HG02981 (cell line): ENCODE data around the gene GCLM.
"Not testable (repeated sequence)": the region's sequence is repeated elsewhere in the genome, so short reads cannot be mapped to it uniquely, and the experiment has no call there.

ENCODE experiments used
- ATAC-seq: cut with Tn5 transposase; IDR thresholded peaks from one replicate; pipeline ENCODE4 v1.9.1; 2021; ENCODE audit warnings: mild to moderate bottlenecking, moderate library complexity; ENCODE audit not compliant: unreplicated experiment

GCLM gene

GRCh38 chr1:93899543-93900207, 9.6 kb downstream of the GCLM start:
- ATAC-seq = no peak

GRCh38 chr1:93888900-93889299, 20.3 kb downstream of the GCLM start:
- ATAC-seq = no peak

- no peak for ATAC-seq
Measured at GRCh38 chr1:93882269-93882668, 27.0 kb downstream of the GCLM start.

- no peak for ATAC-seq
Measured at GRCh38 chr1:93880731-93881130, 28.5 kb downstream of the GCLM start.

- peak; percentile 89 for ATAC-seq
Measured at GRCh38 chr1:93878889-93879586, 30.2 kb downstream of the GCLM start, which contains the start of gene DNTTIP2. DNTTIP2 (minus strand) TSS chr1:93879206; CDS start chr1:93879148, 58 bp downstream.

GRCh38 chr1:93878501-93878888, 30.7 kb downstream of the GCLM start:
- ATAC-seq = peak; percentile 61

- no peak for ATAC-seq
Measured at GRCh38 chr1:93877529-93877928, 31.7 kb downstream of the GCLM start.

GRCh38 chr1:93876244-93876643, 33.0 kb downstream of the GCLM start:
- ATAC-seq = no peak

GRCh38 chr1:93874025-93874651, 35.1 kb downstream of the GCLM start:
- ATAC-seq = no peak

- ATAC-seq = no peak
Measured at GRCh38 chr1:93871366-93871765, 37.9 kb downstream of the GCLM start.

- no peak for ATAC-seq
Measured at GRCh38 chr1:93869653-93870052, 39.6 kb downstream of the GCLM start.

- ATAC-seq = not testable (repeated sequence)
Measured at GRCh38 chr1:93868492-93868891, 40.7 kb downstream of the GCLM start.

- no peak for ATAC-seq
Measured at GRCh38 chr1:93865253-93865652, 44.0 kb downstream of the GCLM start.

GRCh38 chr1:93864175-93864574, 45.1 kb downstream of the GCLM start:
- no peak for ATAC-seq

- not testable (repeated sequence) for ATAC-seq
Measured at GRCh38 chr1:93857653-93858052, 51.6 kb downstream of the GCLM start.

GRCh38 chr1:93855983-93856382, 53.2 kb downstream of the GCLM start:
- not testable (repeated sequence) for ATAC-seq

GRCh38 chr1:93853940-93854339, 55.3 kb downstream of the GCLM start:
- no peak for ATAC-seq

GRCh38 chr1:93851878-93852277, 57.4 kb downstream of the GCLM start:
- ATAC-seq = no peak

GRCh38 chr1:93851327-93851712, 57.9 kb downstream of the GCLM start:
- ATAC-seq = no peak

- not testable (repeated sequence) for ATAC-seq
Measured at GRCh38 chr1:93850687-93851326, 58.4 kb downstream of the GCLM start.

- ATAC-seq = no peak
Measured at GRCh38 chr1:93848350-93848883, 60.8 kb downstream of the GCLM start.
